22Rv1 (cell line): ENCODE measurements around the gene FUCA1.

Experiments used
- CTCF ChIP-seq: fragments of 450-650 bp; IDR thresholded peaks from 2 replicates; pipeline ENCODE4 v1.5.1; 2017; ENCODE audit warnings: mild to moderate bottlenecking
- ZFX ChIP-seq: fragments of 450-650 bp; IDR thresholded peaks from 2 replicates; pipeline ENCODE4 v1.6.1; 2017; ENCODE audit warnings: antibody characterized with exemption, borderline replicate concordance

DNA sequence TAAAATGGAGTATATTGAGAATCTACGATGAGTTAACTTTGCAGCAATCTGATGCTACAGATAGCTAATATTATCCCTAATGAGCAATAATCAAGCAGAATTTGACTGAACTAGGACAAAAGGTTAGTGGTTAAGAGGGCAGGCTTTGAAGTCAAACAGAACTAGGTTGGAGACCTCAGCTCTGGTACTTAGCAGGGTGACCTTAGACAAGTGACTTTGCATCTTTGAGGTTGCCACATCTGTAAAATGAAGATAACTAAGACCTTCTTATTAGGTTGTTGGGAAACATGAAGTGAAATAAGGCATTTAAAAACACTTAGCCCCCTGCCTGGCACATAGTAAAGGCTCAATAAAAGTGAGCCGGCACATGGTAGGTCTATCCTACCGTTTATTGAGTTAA lies 4.3 kb upstream of the FUCA1 start:
- no peak for TF ChIP-seq CTCF
- no peak for TF ChIP-seq ZFX
